Esophagus muscularis mucosa (tissue), 4 donors: Measurements from ENCODE around the gene SLC9C1.

Source experiments
- EP300 ChIP-seq: sonication (generic); formaldehyde crosslinking; IDR thresholded peaks from one replicate; pipeline ENCODE4 v1.6.1; 2017; ENCODE audit warnings: antibody characterized with exemption
- POLR2A ChIP-seq: fragments of 450-650 bp; IDR thresholded peaks from one replicate; pipeline ENCODE4 v1.6.1; 2017; ENCODE audit warnings: antibody characterized with exemption, moderate library complexity, mild to moderate bottlenecking, low read depth
- POLR2AphosphoS5 ChIP-seq, 2 donors: sonication (generic); formaldehyde crosslinking; IDR thresholded peaks; one replicate each; pipeline ENCODE4 v1.6.1; 2017; ENCODE audit warnings: antibody characterized with exemption in 2 of 2
- TF ChIP-seq, protein P1 (sequence below), 3 experiments: fragments of 200-600 bp in 2 of 3; fragments of 450-650 bp in 1 of 3; sonication (generic) in 2 of 3; IDR thresholded peaks; one replicate each; pipeline ENCODE4 v1.5.1; 2017 to 2019; ENCODE audit warnings: antibody characterized with exemption in 3 of 3, mild to moderate bottlenecking in 2 of 3, moderate library complexity in 1 of 3

DNA sequence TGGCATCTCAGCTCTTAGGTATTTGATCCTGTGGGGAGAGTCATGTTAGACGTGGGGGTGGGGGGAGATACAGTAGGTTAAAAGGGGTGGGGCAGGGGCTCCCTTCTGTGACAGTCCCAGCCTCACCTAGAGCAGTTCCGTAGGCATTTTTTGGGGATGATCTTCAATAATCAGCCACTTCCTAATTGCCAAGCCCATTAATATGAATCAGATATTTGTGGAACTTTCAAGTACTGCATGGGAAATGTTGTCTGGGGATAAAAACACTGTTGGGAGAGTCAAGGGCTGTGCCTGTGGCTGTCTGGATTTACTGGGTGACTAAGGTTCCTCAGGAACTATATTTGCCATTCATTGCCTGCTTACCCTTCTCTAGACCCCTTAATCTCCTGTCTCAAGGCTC is 198.3 kb downstream of the SLC9C1 start:
- TF ChIP-seq POLR2A (no peak), POLR2AphosphoS5 (IDR thresholded peaks at IDR 0.05) (no peak), EP300 (no peak)
- TF ChIP-seq, protein P1, sequence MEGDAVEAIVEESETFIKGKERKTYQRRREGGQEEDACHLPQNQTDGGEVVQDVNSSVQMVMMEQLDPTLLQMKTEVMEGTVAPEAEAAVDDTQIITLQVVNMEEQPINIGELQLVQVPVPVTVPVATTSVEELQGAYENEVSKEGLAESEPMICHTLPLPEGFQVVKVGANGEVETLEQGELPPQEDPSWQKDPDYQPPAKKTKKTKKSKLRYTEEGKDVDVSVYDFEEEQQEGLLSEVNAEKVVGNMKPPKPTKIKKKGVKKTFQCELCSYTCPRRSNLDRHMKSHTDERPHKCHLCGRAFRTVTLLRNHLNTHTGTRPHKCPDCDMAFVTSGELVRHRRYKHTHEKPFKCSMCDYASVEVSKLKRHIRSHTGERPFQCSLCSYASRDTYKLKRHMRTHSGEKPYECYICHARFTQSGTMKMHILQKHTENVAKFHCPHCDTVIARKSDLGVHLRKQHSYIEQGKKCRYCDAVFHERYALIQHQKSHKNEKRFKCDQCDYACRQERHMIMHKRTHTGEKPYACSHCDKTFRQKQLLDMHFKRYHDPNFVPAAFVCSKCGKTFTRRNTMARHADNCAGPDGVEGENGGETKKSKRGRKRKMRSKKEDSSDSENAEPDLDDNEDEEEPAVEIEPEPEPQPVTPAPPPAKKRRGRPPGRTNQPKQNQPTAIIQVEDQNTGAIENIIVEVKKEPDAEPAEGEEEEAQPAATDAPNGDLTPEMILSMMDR (IDR thresholded peaks at IDR 0.05): no peak
